Measurements from ENCODE around the gene IFNGR1. TPM values are rescaled to one million over a fixed set of nuclear protein-coding genes. Genes with fewer than 3 reads are reported as not detected.

Gene IFNGR1
- total and polyA plus RNA-seq, 2 experiments from 2014 or later = 22.8 to 23.2 TPM

- H3K36me3 ChIP-seq (ENCODE audit: insufficient read depth) = 0 out of 2 replicates have a peak, but pooled peaks cover 3% of the 10 kb centered on the region
- ATAC-seq = no peak
- H3K4me3 Mint-ChIP-seq = no peak overlapping the region
- H3K36me3 Mint-ChIP-seq (ENCODE audit: low read depth) = peaks cover 64% of the 10 kb centered on the region
- H3K79me2 ChIP-seq (replicated peaks; ENCODE audit: insufficient read depth) = peaks cover 95% of the 10 kb centered on the region
- no peaks in the 10 kb centered on the region for H3K9me2 ChIP-seq (ENCODE audit: insufficient read depth)
- DNase-seq (ENCODE audit: low spot score) = no peak
- no peaks in the 10 kb centered on the region for H3F3A ChIP-seq (replicated peaks; ENCODE audit: low read depth)
- no peaks in the 10 kb centered on the region for H3K27me3 ChIP-seq (ENCODE audit: insufficient read depth)
- no peak overlapping the region for H3K27ac ChIP-seq (ENCODE audit: low read depth)
- H3K4me3 ChIP-seq = no peak overlapping the region
- H3K4me1 Mint-ChIP-seq = peaks cover 3% of the 10 kb centered on the region; the same call in 1 of the 3 replicates
- no peak overlapping the region for H3K27ac Mint-ChIP-seq
- 0 out of 2 replicates have a peak, but pooled peaks cover 11% of the 10 kb centered on the region for H4K20me1 ChIP-seq (replicated peaks; ENCODE audit: insufficient read depth)
- H3K9me3 Mint-ChIP-seq = peaks cover 52% of the 10 kb centered on the region
- no peak overlapping the region for H2AFZ ChIP-seq
- no peak overlapping the region for H3K4me2 ChIP-seq
- H3K27me3 Mint-ChIP-seq (ENCODE audit: insufficient read depth, low read depth, poor library complexity) = no peaks in the 10 kb centered on the region
- no peaks in the 10 kb centered on the region for H3K4me1 ChIP-seq (ENCODE audit: insufficient read depth)
- TF ChIP-seq NANOG (IDR thresholded peaks at IDR 0.05; ENCODE audit: borderline replicate concordance) = no peak
- no peak for TF ChIP-seq CTCF (conservative IDR thresholded peaks at IDR 0.05; ENCODE audit: low read depth in 2 of 2)
- TF ChIP-seq ZNF331 (CRISPR knock-in tag; IDR thresholded peaks at IDR 0.05; ENCODE audit: low read depth) = no peak
- TF ChIP-seq REST (IDR thresholded peaks at IDR 0.05; ENCODE audit: unreplicated experiment) = no peak
- TF ChIP-seq JUNB (IDR thresholded peaks at IDR 0.05; ENCODE audit: unreplicated experiment) = no peak
- TF ChIP-seq ZNF114 (CRISPR knock-in tag; IDR thresholded peaks at IDR 0.05) = no peak
These were observed 7.3 kb downstream of the IFNGR1 start for GRCh38 chr6:137211910-137212309.

- H3K36me3 ChIP-seq (ENCODE audit: insufficient read depth) = peaks cover 7% of the 10 kb centered on the region; the same call in 1 of the 2 replicates
- TF ChIP-seq EZH2 (IDR thresholded peaks at IDR 0.05; ENCODE audit: low read depth, unreplicated experiment) = no peak
- TF ChIP-seq REST (IDR thresholded peaks at IDR 0.05; ENCODE audit: unreplicated experiment) = no peak
- TF ChIP-seq ZNF114 (CRISPR knock-in tag; IDR thresholded peaks at IDR 0.05) = no peak
- TF ChIP-seq JUNB (IDR thresholded peaks at IDR 0.05; ENCODE audit: unreplicated experiment) = no peak
- TF ChIP-seq EZH2phosphoT487 (IDR thresholded peaks at IDR 0.05; ENCODE audit: unreplicated experiment) = no peak
These were observed 8.3 kb downstream of the IFNGR1 start for GRCh38 chr6:137210903-137211302.

More at GRCh38 chr6:137210903-137211302, 8.3 kb downstream of the IFNGR1 start:
- Histone ChIP-seq H3F3A (replicated peaks; ENCODE audit: low read depth) (no peaks in the 10 kb centered on the region), H3K27me3 (ENCODE audit: insufficient read depth) (no peaks in the 10 kb centered on the region), H3K79me2 (replicated peaks; ENCODE audit: insufficient read depth) (peaks cover 85% of the 10 kb centered on the region), H2AFZ (no peak overlapping the region), H3K27ac (ENCODE audit: low read depth) (no peak overlapping the region), H3K4me3 (no peak overlapping the region), H4K20me1 (replicated peaks; ENCODE audit: insufficient read depth) (0 out of 2 replicates have a peak, but pooled peaks cover 9% of the 10 kb centered on the region), H3K4me2 (no peak overlapping the region), H3K9me2 (ENCODE audit: insufficient read depth) (no peaks in the 10 kb centered on the region), H3K4me1 (ENCODE audit: insufficient read depth) (no peaks in the 10 kb centered on the region)
- H3K4me3 Mint-ChIP-seq = no peak overlapping the region
- peaks cover 71% of the 10 kb centered on the region for H3K36me3 Mint-ChIP-seq (ENCODE audit: low read depth)
- H3K4me1 Mint-ChIP-seq = peaks cover 5% of the 10 kb centered on the region; the same call in 2 of the 3 replicates
- peaks cover 57% of the 10 kb centered on the region for H3K9me3 Mint-ChIP-seq
- DNase-seq (ENCODE audit: low spot score) (no peak), ATAC-seq (no peak)
- H3K27ac Mint-ChIP-seq = no peak overlapping the region
- H3K27me3 Mint-ChIP-seq (ENCODE audit: insufficient read depth, low read depth, poor library complexity) = no peaks in the 10 kb centered on the region
